B cell (primary cell): ENCODE results near the gene ANKS1B. TPM values are rescaled to one million over a fixed set of nuclear protein-coding genes. Genes with fewer than 3 reads are reported as not detected.

Experiments
- ATAC-seq: fragments of 200-7000 bp; cut with Tn5 transposase; one replicate; pipeline ENCODE4 v1.10.0; 2021; ENCODE audit warnings: low read depth, mild to moderate bottlenecking, moderate number of reproducible peaks, moderate library complexity
- CTCF ChIA-PET: fragments of 350-600 bp; sonication (Branson Sonifier 250); formaldehyde crosslinking; loops from one replicate; lab custom pipeline; 2021; ENCODE audit warnings: antibody characterized with exemption, inconsistent platforms; lab: Charles Lee
- POLR2A ChIA-PET: fragments of 350-600 bp; sonication (Branson Sonifier 250); formaldehyde crosslinking; loops from one replicate; lab custom pipeline; 2021; ENCODE audit warnings: antibody characterized with exemption; lab: Charles Lee
- DNase-seq: peaks from one replicate; pipeline ENCODE4 v3.0.0; 2013
- H2AFZ ChIP-seq: 2 replicates; pipeline ENCODE4 v1.6.1; 2012; ENCODE audit warnings: mild to moderate bottlenecking, low read depth, low read length; ENCODE audit not compliant: insufficient read depth, poor library complexity, severe bottlenecking
- H3K27ac ChIP-seq, 2 donors: 1 replicate in 1 of 2; 2 replicates in 1 of 2; pipeline ENCODE4 v1.5.1; 2012 to 2013; ENCODE audit warnings: low read length in 2 of 2, mild to moderate bottlenecking in 2 of 2, moderate library complexity in 1 of 2
- H3K27me3 ChIP-seq, 4 experiments: fragments of 200-600 bp in 1 of 4; sonication (generic) in 1 of 4; replicated peaks in 1 of 4; 1 replicate in 2 of 4; 2 replicates in 2 of 4; pipeline versions ENCODE4 v1.6.1 to v1.7.0; 2013 to 2016; ENCODE audit warnings: low read length in 3 of 4, mild to moderate bottlenecking in 2 of 4, mixed read lengths in 1 of 4, moderate library complexity in 1 of 4; ENCODE audit not compliant: insufficient read depth in 4 of 4, control insufficient read depth in 3 of 4; ENCODE audit errors: control extremely low read depth in 1 of 4
- H3K36me3 ChIP-seq, 2 experiments: replicated peaks in 1 of 2; 1 replicate in 1 of 2; 2 replicates in 1 of 2; pipeline versions ENCODE4 v1.6.1 to v1.7.1; 2013; ENCODE audit warnings: low read length in 1 of 2; ENCODE audit not compliant: insufficient read depth in 2 of 2, control insufficient read depth in 1 of 2; ENCODE audit errors: control extremely low read depth in 1 of 2, extremely low read depth in 1 of 2
- H3K4me1 ChIP-seq, 2 donors: fragments of 200-600 bp in 1 of 2; sonication (generic) in 1 of 2; 1 replicate in 1 of 2; 2 replicates in 1 of 2; pipeline versions ENCODE4 v1.5.1 to v1.6.1; 2013 to 2017; ENCODE audit warnings: low read length in 2 of 2; ENCODE audit not compliant: control insufficient read depth in 2 of 2, insufficient read depth in 2 of 2
- H3K4me2 ChIP-seq: replicated peaks from 2 replicates; pipeline ENCODE3; 2012; ENCODE audit warnings: mild to moderate bottlenecking, low read depth, low read length; ENCODE audit not compliant: poor library complexity, severe bottlenecking
- H3K4me3 ChIP-seq, 5 experiments: fragments of 200-600 bp in 1 of 5; sonication (generic) in 1 of 5; 1 replicate in 3 of 5; 2 replicates in 2 of 5; pipeline versions ENCODE4 v1.5.1 to v1.7.0; 2011 to 2016; ENCODE audit warnings: low read length in 4 of 5, mild to moderate bottlenecking in 4 of 5, low read depth in 2 of 5, control low read depth in 1 of 5, moderate library complexity in 1 of 5; ENCODE audit not compliant: insufficient read depth in 1 of 5; ENCODE audit errors: control extremely low read depth in 1 of 5, extremely low read depth in 1 of 5
- H3K79me2 ChIP-seq: fragments of 200-600 bp; sonication (generic); one replicate; pipeline ENCODE4 v1.6.0; 2016; ENCODE audit warnings: low read length; ENCODE audit not compliant: control insufficient read depth, insufficient read depth
- H3K9ac ChIP-seq: fragments of 200-600 bp; sonication (generic); 2 replicates; pipeline ENCODE4 v1.6.1; 2017; ENCODE audit warnings: mild to moderate bottlenecking, low read length, moderate library complexity
- H3K9me3 ChIP-seq, 3 donors: one replicate each; pipeline versions ENCODE4 v1.6.1 to v1.7.1; 2013; ENCODE audit warnings: low read length in 2 of 3; ENCODE audit not compliant: control insufficient read depth in 2 of 3, insufficient read depth in 1 of 3; ENCODE audit errors: control extremely low read depth in 1 of 3
- H4K20me1 ChIP-seq: 2 replicates; pipeline ENCODE4 v1.6.0; 2012; ENCODE audit warnings: mild to moderate bottlenecking, low read length; ENCODE audit not compliant: insufficient read depth, control insufficient read depth, poor library complexity, severe bottlenecking
- H3K27ac Mint-ChIP-seq: one replicate; pipeline ENCODE4 v1.8.0; 2021; ENCODE audit warnings: mixed read lengths
- H3K27me3 Mint-ChIP-seq: one replicate; pipeline ENCODE4 v1.8.0; 2021; ENCODE audit warnings: mixed read lengths
- H3K4me1 Mint-ChIP-seq: one replicate; pipeline ENCODE4 v1.8.0; 2021; ENCODE audit warnings: mixed read lengths
- H3K4me3 Mint-ChIP-seq: one replicate; pipeline ENCODE4 v1.8.0; 2021; ENCODE audit warnings: mixed read lengths
- H3K9me3 Mint-ChIP-seq: one replicate; pipeline ENCODE4 v1.8.0; 2022; ENCODE audit warnings: mixed read lengths; ENCODE audit not compliant: insufficient read depth
- EZH2 ChIP-seq: IDR thresholded peaks from 2 replicates; pipeline ENCODE4 v1.6.1; 2012; ENCODE audit warnings: borderline replicate concordance, low read depth, mild to moderate bottlenecking, moderate library complexity, low read length; ENCODE audit not compliant: insufficient read depth, poor library complexity, severe bottlenecking
- WGBS: methylation state at CpG from one replicate; pipeline ENCODE4 v1.1.5; 2013; ENCODE audit warnings: missing lambda C conversion rate; ENCODE audit not compliant: insufficient coverage; 5-methylcytosine and 5-hydroxymethylcytosine counted together
- intact Hi-C: fragments of 100-400 bp; cut with micrococcal nuclease; formaldehyde crosslinking; loops from one replicate; pipeline ENCODE4 v1.10.0; 2022
- polyA plus RNA-seq: library from polyadenylated mRNA; depleted of rRNA; stranded (reverse); fragments of >200 nt; gene quantifications from 2 replicates; pipeline ENCODE4 v1.2.3, GENCODE V29; 2012
- total RNA-seq, 2 donors: library from RNA; stranded (reverse); fragments of 120-200 nt in 1 of 2; gene quantifications; 1 replicate in 1 of 2; 2 replicates in 1 of 2; pipeline versions ENCODE4 v1.2.3 to v1.2.4, GENCODE V29; 2013 to 2022
- TF ChIP-seq, protein P1 (sequence below): fragments of 200-600 bp; IDR thresholded peaks from one replicate; pipeline ENCODE4 v1.8.0; 2022; ENCODE audit warnings: antibody characterized with exemption, mild to moderate bottlenecking

Gene ANKS1B
- total and polyA plus RNA-seq, 2 donors (not counting 1 experiment from before 2014, with no cell fraction given): not detected

DNA sequence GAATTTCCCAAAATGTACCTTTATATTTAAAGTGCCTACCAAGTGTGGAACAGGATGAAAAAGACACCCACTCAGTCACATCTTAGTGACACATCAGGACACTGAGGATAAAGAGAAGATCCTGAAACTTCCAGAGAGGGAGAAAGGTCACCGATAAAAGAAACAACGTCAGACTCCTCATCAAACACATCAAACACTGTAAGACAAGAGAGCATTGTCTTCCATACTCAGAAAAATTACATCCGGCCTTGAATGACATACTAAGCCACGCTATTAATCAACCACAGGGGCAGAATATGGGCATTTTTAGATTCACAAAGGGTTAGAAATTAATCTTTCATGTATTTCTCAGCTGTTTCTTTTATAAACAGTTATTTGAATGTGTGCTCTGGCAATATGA is 849.4 kb downstream of the ANKS1B start:
- Histone ChIP-seq H2AFZ (no peak overlapping the region), H3K27ac (no peak overlapping the region), H3K4me2 (no peak overlapping the region), H3K9ac (no peak overlapping the region), H3K4me1 (no peaks in the 10 kb centered on the region), H3K79me2 (no peaks in the 10 kb centered on the region), H3K4me3 (no peak overlapping the region), H3K36me3 (no peaks in the 10 kb centered on the region), H3K27me3 (no peaks in the 10 kb centered on the region), H3K9me3 (peaks cover 0 to 2% (median 0%) of the 10 kb centered on the region in 3 donors), H4K20me1 (no peaks in the 10 kb centered on the region)
- WGBS: 100% methylated on average over 1 of the region's 4 CpGs
- H3K27ac Mint-ChIP-seq: no peak overlapping the region
- TF ChIP-seq, protein P1, sequence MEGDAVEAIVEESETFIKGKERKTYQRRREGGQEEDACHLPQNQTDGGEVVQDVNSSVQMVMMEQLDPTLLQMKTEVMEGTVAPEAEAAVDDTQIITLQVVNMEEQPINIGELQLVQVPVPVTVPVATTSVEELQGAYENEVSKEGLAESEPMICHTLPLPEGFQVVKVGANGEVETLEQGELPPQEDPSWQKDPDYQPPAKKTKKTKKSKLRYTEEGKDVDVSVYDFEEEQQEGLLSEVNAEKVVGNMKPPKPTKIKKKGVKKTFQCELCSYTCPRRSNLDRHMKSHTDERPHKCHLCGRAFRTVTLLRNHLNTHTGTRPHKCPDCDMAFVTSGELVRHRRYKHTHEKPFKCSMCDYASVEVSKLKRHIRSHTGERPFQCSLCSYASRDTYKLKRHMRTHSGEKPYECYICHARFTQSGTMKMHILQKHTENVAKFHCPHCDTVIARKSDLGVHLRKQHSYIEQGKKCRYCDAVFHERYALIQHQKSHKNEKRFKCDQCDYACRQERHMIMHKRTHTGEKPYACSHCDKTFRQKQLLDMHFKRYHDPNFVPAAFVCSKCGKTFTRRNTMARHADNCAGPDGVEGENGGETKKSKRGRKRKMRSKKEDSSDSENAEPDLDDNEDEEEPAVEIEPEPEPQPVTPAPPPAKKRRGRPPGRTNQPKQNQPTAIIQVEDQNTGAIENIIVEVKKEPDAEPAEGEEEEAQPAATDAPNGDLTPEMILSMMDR: no peak
- no peak for TF ChIP-seq EZH2
- ATAC-seq: no peak
- ChIA-PET CTCF (no interaction called here), POLR2A (no interaction called here)
- H3K9me3 Mint-ChIP-seq: no peaks in the 10 kb centered on the region
- no peak overlapping the region for H3K4me3 Mint-ChIP-seq
- intact Hi-C loops: no loop called here
- H3K4me1 Mint-ChIP-seq: no peaks in the 10 kb centered on the region
- no peak for DNase-seq
- H3K27me3 Mint-ChIP-seq: no peaks in the 10 kb centered on the region

DNA sequence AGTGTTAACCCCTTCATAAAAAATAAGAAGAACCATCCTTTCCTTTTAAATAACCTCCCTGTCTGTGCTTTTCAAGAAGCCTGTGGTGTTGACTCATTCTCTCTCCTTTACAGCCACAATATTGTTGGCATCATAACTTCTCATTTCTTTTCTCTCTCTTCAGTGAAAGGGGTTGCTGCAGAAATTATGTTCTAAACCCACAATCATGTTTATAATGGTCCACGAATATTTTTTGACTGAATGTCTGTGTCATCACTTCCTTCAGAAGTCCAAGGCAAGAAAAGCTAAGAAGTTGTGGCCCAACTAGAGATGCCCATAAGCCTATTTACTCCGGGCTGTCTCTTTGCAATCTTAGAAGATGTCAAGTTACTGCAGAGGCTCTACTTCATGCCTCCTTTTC is 851.3 kb downstream of the ANKS1B start:
- Mint-ChIP-seq H3K4me3 (no peak overlapping the region), H3K9me3 (no peaks in the 10 kb centered on the region), H3K4me1 (no peaks in the 10 kb centered on the region), H3K27me3 (no peaks in the 10 kb centered on the region), H3K27ac (no peak overlapping the region)
- intact Hi-C loops: no loop called here
- Histone ChIP-seq H3K27me3 (no peaks in the 10 kb centered on the region), H3K79me2 (no peaks in the 10 kb centered on the region), H3K4me2 (no peak overlapping the region), H3K9me3 (peaks cover 0 to 2% (median 0%) of the 10 kb centered on the region in 3 donors), H2AFZ (no peak overlapping the region), H3K9ac (no peak overlapping the region), H3K4me1 (no peaks in the 10 kb centered on the region), H3K27ac (no peak overlapping the region), H4K20me1 (no peaks in the 10 kb centered on the region), H3K36me3 (no peaks in the 10 kb centered on the region), H3K4me3 (no peak overlapping the region)
- ChIA-PET CTCF (no interaction called here), POLR2A (no interaction called here)
- no peak for TF ChIP-seq EZH2
- TF ChIP-seq, protein P1: no peak
- ATAC-seq: no peak
- no peak for DNase-seq
- WGBS: 88% methylated on average over 2 of the region's 2 CpGs
